Suppressor macrophage treated with lipopolysaccharide for 1 hour (primary cell): Measurements from ENCODE around the gene ZDHHC20.
"Not testable (repeated sequence)": the region's sequence is repeated elsewhere in the genome, so short reads cannot be mapped to it uniquely, and the experiment has no call there.

Source experiments
- DNase-seq, 3 donors: peaks; one replicate each; pipeline ENCODE4 v3.0.0-alpha.2; 2020 to 2022

Gene ZDHHC20

GRCh38 chr13:21435231-21435630, 23.9 kb downstream of the ZDHHC20 start:
- DNase-seq = no peak

- DNase-seq = peak; percentile 61 to 92 (median 88)
These were observed 24.5 kb downstream of the ZDHHC20 start for GRCh38 chr13:21434588-21434987.

- no peak for DNase-seq
These were observed 29.9 kb downstream of the ZDHHC20 start for GRCh38 chr13:21429211-21429610.

GRCh38 chr13:21427741-21428140, 31.4 kb downstream of the ZDHHC20 start:
- DNase-seq = no peak

- DNase-seq = no peak
These were observed 32.9 kb downstream of the ZDHHC20 start for GRCh38 chr13:21426238-21426637.

GRCh38 chr13:21420706-21421105, 38.4 kb downstream of the ZDHHC20 start:
- DNase-seq = peak in 2 of 3 donors; percentile 44 to 46

GRCh38 chr13:21413013-21413412, 46.1 kb downstream of the ZDHHC20 start:
- peak in 1 of 3 donors; percentile 29 for DNase-seq

- not testable (repeated sequence) for DNase-seq
These were observed 48.6 kb downstream of the ZDHHC20 start for GRCh38 chr13:21410453-21410852.

- DNase-seq = no peak
These were observed 53.8 kb downstream of the ZDHHC20 start for GRCh38 chr13:21405309-21405708.

- peak; percentile 20 to 47 (median 40) for DNase-seq
These were observed 56.4 kb downstream of the ZDHHC20 start for GRCh38 chr13:21402586-21403307.

- no peak for DNase-seq
These were observed 59.4 kb downstream of the ZDHHC20 start for GRCh38 chr13:21399741-21400140.

- DNase-seq = no peak
These were observed 63.1 kb downstream of the ZDHHC20 start for GRCh38 chr13:21395953-21396352.

GRCh38 chr13:21389124-21389523, 70.0 kb downstream of the ZDHHC20 start:
- DNase-seq = no peak

GRCh38 chr13:21385710-21386109, 73.4 kb downstream of the ZDHHC20 start:
- no peak for DNase-seq

GRCh38 chr13:21383090-21383489, 76.0 kb downstream of the ZDHHC20 start:
- DNase-seq = peak; percentile 4 to 23 (median 14)

- not testable (repeated sequence) for DNase-seq
These were observed 81.8 kb downstream of the ZDHHC20 start for GRCh38 chr13:21376998-21377985.

- no peak for DNase-seq
These were observed 86.6 kb downstream of the ZDHHC20 start for GRCh38 chr13:21372530-21372929.

GRCh38 chr13:21371011-21371410, 88.1 kb downstream of the ZDHHC20 start:
- DNase-seq = no peak

- no peak for DNase-seq
These were observed 93.5 kb downstream of the ZDHHC20 start for GRCh38 chr13:21365574-21365973.

- DNase-seq = no peak
These were observed 94.2 kb downstream of the ZDHHC20 start for GRCh38 chr13:21364916-21365315.

- DNase-seq = no peak
These were observed 94.7 kb downstream of the ZDHHC20 start for GRCh38 chr13:21364357-21364756.

GRCh38 chr13:21362741-21363140, 96.4 kb downstream of the ZDHHC20 start:
- no peak for DNase-seq

- no peak for DNase-seq
These were observed 97.4 kb downstream of the ZDHHC20 start for GRCh38 chr13:21361706-21362105.

- DNase-seq = no peak
These were observed 98.0 kb downstream of the ZDHHC20 start for GRCh38 chr13:21361123-21361522.
